Uterus (tissue), 4 donors: ENCODE results near the gene PPM1J. TPM values are rescaled to one million over a fixed set of nuclear protein-coding genes. Genes with fewer than 3 reads are reported as not detected.

ENCODE experiments used
- DNase-seq, 2 donors: peaks; one replicate each; pipeline ENCODE4 v3.0.0-alpha.2; 2019 to 2020
- H3K27ac ChIP-seq, 2 donors: fragments of 200-600 bp; sonication (generic); 1 replicate in 1 of 2; 2 replicates in 1 of 2; pipeline ENCODE4 v1.5.1; 2016 to 2018
- H3K27me3 ChIP-seq, 2 donors: fragments of 200-600 bp; sonication (generic); one replicate each; pipeline ENCODE4 v1.5.1; 2018 to 2019; ENCODE audit warnings: control low read depth in 1 of 2
- H3K36me3 ChIP-seq, 2 donors: fragments of 200-600 bp; sonication (generic); one replicate each; pipeline ENCODE4 v1.5.1; 2019; ENCODE audit warnings: control low read depth in 1 of 2
- H3K4me1 ChIP-seq, 2 donors: fragments of 200-600 bp; sonication (generic); one replicate each; pipeline ENCODE4 v1.5.1; 2018 to 2019; ENCODE audit warnings: control low read depth in 1 of 2
- H3K4me3 ChIP-seq, 2 donors: fragments of 200-600 bp; sonication (generic); 1 replicate in 1 of 2; 2 replicates in 1 of 2; pipeline ENCODE4 v1.5.1; 2018 to 2019; ENCODE audit warnings: mild to moderate bottlenecking in 1 of 2
- H3K9me3 ChIP-seq, 2 donors: fragments of 200-600 bp; sonication (generic); one replicate each; pipeline ENCODE4 v1.5.1; 2019; ENCODE audit warnings: control low read depth in 1 of 2
- POLR2A ChIP-seq, 2 donors: fragments of 450-650 bp; IDR thresholded peaks; one replicate each; pipeline ENCODE4 v1.6.1; 2016; ENCODE audit warnings: antibody characterized with exemption in 2 of 2, mild to moderate bottlenecking in 1 of 2, moderate library complexity in 1 of 2
- intact Hi-C: fragments of 100-400 bp; cut with DNase I; formaldehyde crosslinking; loops from one replicate; pipeline ENCODE4 v1.15.1; 2023; ENCODE audit warnings: low total_unique reads
- total RNA-seq, 4 donors: library from RNA; depleted of rRNA in 3 of 4; stranded (reverse); fragments of >200 nt in 3 of 4; gene quantifications; one replicate each; pipeline versions ENCODE4 v1.1.0 to v1.2.4, GENCODE V29; 2014 to 2023
- TF ChIP-seq, protein P1 (sequence below), 4 experiments: fragments of 200-600 bp in 2 of 4; fragments of 450-650 bp in 2 of 4; sonication (generic) in 2 of 4; IDR thresholded peaks; one replicate each; pipeline ENCODE4 v1.5.1; 2016 to 2019; ENCODE audit warnings: antibody characterized with exemption in 4 of 4, mild to moderate bottlenecking in 2 of 4, moderate library complexity in 1 of 4
- donor health status: DM: yes; HTN: yes; CAD: no.

The PPM1J gene
- total RNA-seq, 4 donors from 2014 or later, result 0.90 to 4.2 (median 2.6) TPM; not detected in 1

- DNase-seq, result no peak
- no peak overlapping the region for H3K4me3 ChIP-seq
- H3K4me1 ChIP-seq, result no peaks in the 10 kb centered on the region
- intact Hi-C loops, result no loop called here
- no peaks in the 10 kb centered on the region for H3K36me3 ChIP-seq
- no peak overlapping the region for H3K27ac ChIP-seq
- H3K9me3 ChIP-seq, result no peaks in the 10 kb centered on the region
- H3K27me3 ChIP-seq, result no peaks in the 10 kb centered on the region
- no peak for TF ChIP-seq POLR2A (IDR thresholded peaks at IDR 0.05)
These were observed 39.0 kb upstream of the PPM1J start for GRCh38 chr1:112754116-112754628.

- DNase-seq, result no peak
- H3K4me3 ChIP-seq, result no peak overlapping the region
- H3K9me3 ChIP-seq, result no peaks in the 10 kb centered on the region
- no peaks in the 10 kb centered on the region for H3K4me1 ChIP-seq
- peaks cover 0 to 17% of the 10 kb centered on the region in 2 donors for H3K27me3 ChIP-seq
- H3K27ac ChIP-seq, result no peak overlapping the region
- intact Hi-C loops, result no loop called here
- H3K36me3 ChIP-seq, result no peaks in the 10 kb centered on the region
- no peak for TF ChIP-seq POLR2A (IDR thresholded peaks at IDR 0.05)
- TF ChIP-seq, protein P1, sequence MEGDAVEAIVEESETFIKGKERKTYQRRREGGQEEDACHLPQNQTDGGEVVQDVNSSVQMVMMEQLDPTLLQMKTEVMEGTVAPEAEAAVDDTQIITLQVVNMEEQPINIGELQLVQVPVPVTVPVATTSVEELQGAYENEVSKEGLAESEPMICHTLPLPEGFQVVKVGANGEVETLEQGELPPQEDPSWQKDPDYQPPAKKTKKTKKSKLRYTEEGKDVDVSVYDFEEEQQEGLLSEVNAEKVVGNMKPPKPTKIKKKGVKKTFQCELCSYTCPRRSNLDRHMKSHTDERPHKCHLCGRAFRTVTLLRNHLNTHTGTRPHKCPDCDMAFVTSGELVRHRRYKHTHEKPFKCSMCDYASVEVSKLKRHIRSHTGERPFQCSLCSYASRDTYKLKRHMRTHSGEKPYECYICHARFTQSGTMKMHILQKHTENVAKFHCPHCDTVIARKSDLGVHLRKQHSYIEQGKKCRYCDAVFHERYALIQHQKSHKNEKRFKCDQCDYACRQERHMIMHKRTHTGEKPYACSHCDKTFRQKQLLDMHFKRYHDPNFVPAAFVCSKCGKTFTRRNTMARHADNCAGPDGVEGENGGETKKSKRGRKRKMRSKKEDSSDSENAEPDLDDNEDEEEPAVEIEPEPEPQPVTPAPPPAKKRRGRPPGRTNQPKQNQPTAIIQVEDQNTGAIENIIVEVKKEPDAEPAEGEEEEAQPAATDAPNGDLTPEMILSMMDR (IDR thresholded peaks at IDR 0.05), result no peak
These were observed 33.3 kb upstream of the PPM1J start for GRCh38 chr1:112748396-112748795.

GRCh38 chr1:112744009-112744578 lies 29.0 kb upstream of the PPM1J start:
- peak; percentile 20 to 26 for DNase-seq
- Histone ChIP-seq H3K9me3 (no peaks in the 10 kb centered on the region), H3K4me3 (no peak overlapping the region), H3K27me3 (peaks cover 0 to 23% of the 10 kb centered on the region in 2 donors), H3K27ac (no peak overlapping the region), H3K36me3 (no peaks in the 10 kb centered on the region), H3K4me1 (no peaks in the 10 kb centered on the region)
- intact Hi-C loops, result no loop called here
- TF ChIP-seq POLR2A (IDR thresholded peaks at IDR 0.05), result no peak
- TF ChIP-seq, protein P1 (IDR thresholded peaks at IDR 0.05), result peak in 3 of 4 experiments; percentile 35 to 37 (median 35)

- Histone ChIP-seq H3K4me1 (no peaks in the 10 kb centered on the region), H3K36me3 (no peaks in the 10 kb centered on the region), H3K27ac (no peak overlapping the region), H3K27me3 (peaks cover 0 to 23% of the 10 kb centered on the region in 2 donors), H3K9me3 (no peaks in the 10 kb centered on the region), H3K4me3 (no peak overlapping the region)
- intact Hi-C loops, result no loop called here
- TF ChIP-seq POLR2A (IDR thresholded peaks at IDR 0.05), result no peak
- TF ChIP-seq, protein P1 (IDR thresholded peaks at IDR 0.05), result no peak
- DNase-seq, result no peak
These were observed 28.3 kb upstream of the PPM1J start for GRCh38 chr1:112743174-112744008.

GRCh38 chr1:112737573-112737972 lies 22.4 kb upstream of the PPM1J start:
- no peaks in the 10 kb centered on the region for H3K27me3 ChIP-seq
- no peaks in the 10 kb centered on the region for H3K9me3 ChIP-seq
- DNase-seq, result no peak
- no peak overlapping the region for H3K4me3 ChIP-seq
- intact Hi-C loops, result no loop called here
- no peaks in the 10 kb centered on the region for H3K36me3 ChIP-seq
- H3K4me1 ChIP-seq, result no peaks in the 10 kb centered on the region
- TF ChIP-seq, protein P1 (IDR thresholded peaks at IDR 0.05), result no peak
- TF ChIP-seq POLR2A (IDR thresholded peaks at IDR 0.05), result no peak
- no peak overlapping the region for H3K27ac ChIP-seq
